ENCODE data around the gene KRTAP10-4.
"Not testable (repeated sequence)": the region's sequence is repeated elsewhere in the genome, so short reads cannot be mapped to it uniquely, and the experiment has no call there.

- not testable (repeated sequence) for TF ChIP-seq EZH2 (IDR thresholded peaks at IDR 0.05; ENCODE audit: low read length, missing control alignments); CTCF (conservative IDR thresholded peaks at IDR 0.05 in 1 of 2, IDR thresholded peaks at IDR 0.05 in 1 of 2; ENCODE audit: low read depth in 1 of 2, low read length in 2 of 2)
Observed at GRCh38 chr21:44601091-44601490, 27.6 kb downstream of the KRTAP10-4 start.
